PC-3 (cell line): ENCODE measurements around the gene PPP1R14C. TPM values are rescaled to one million over a fixed set of nuclear protein-coding genes. Genes with fewer than 3 reads are reported as not detected.

Experiments used
- ATAC-seq: fragments of 200-7000 bp; cut with Tn5 transposase; 2 replicates; pipeline ENCODE4 v1.9.1; 2020; ENCODE audit warnings: mild to moderate bottlenecking, moderate library complexity
- BruUV-seq: library from RNA; stranded (reverse); fragments of 400-500 nt; replicated peaks from 2 replicates; lab custom pipeline; 2021; lab: Mats Ljungman, UMichigan
- CTCF ChIA-PET: fragments of 300-600 bp; sonication (Branson Sonifier 250); formaldehyde crosslinking; loops from one replicate; lab custom pipeline; 2022; ENCODE audit warnings: antibody characterized with exemption; lab: Charles Lee
- POLR2A ChIA-PET: fragments of 300-600 bp; sonication (Branson Sonifier 250); formaldehyde crosslinking; loops from one replicate; lab custom pipeline; 2022; ENCODE audit warnings: antibody characterized with exemption; ENCODE audit not compliant: unreplicated experiment; lab: Charles Lee
- DNase-seq: peaks from one replicate; pipeline ENCODE4 v3.0.0-alpha.2; 2015
- H2AFZ ChIP-seq: fragments of 300-600 bp; sonication (generic); 2 replicates; pipeline ENCODE4 v1.6.0; 2016; ENCODE audit warnings: antibody characterized with exemption, low read length
- H3F3A ChIP-seq: fragments of 300-600 bp; sonication (generic); one replicate; pipeline ENCODE4 v1.6.0; 2017; ENCODE audit warnings: antibody characterized with exemption, low read length, control low read depth, mild to moderate bottlenecking; ENCODE audit not compliant: unreplicated experiment
- H3K27ac ChIP-seq: fragments of 300-600 bp; sonication (generic); 2 replicates; pipeline ENCODE4 v1.5.1; 2016; ENCODE audit warnings: mild to moderate bottlenecking, low read length
- H3K27me3 ChIP-seq: fragments of 300-600 bp; sonication (generic); 2 replicates; pipeline ENCODE4 v1.6.1; 2016; ENCODE audit warnings: low read length, mixed read lengths
- H3K36me3 ChIP-seq: fragments of 300-600 bp; sonication (generic); 2 replicates; pipeline ENCODE4 v1.6.1; 2016; ENCODE audit warnings: low read depth, mixed run types, low read length, mixed read lengths
- H3K4me1 ChIP-seq: fragments of 300-600 bp; sonication (generic); 2 replicates; pipeline ENCODE4 v1.5.1; 2016; ENCODE audit warnings: low read length; ENCODE audit not compliant: insufficient read depth
- H3K4me2 ChIP-seq: fragments of 300-600 bp; sonication (generic); 2 replicates; pipeline ENCODE4 v1.6.0; 2016; ENCODE audit warnings: low read length
- H3K4me3 ChIP-seq: fragments of 300-600 bp; sonication (generic); 2 replicates; pipeline ENCODE4 v1.5.1; 2016; ENCODE audit warnings: mild to moderate bottlenecking, low read length, mixed read lengths
- H3K79me2 ChIP-seq: fragments of 300-600 bp; sonication (generic); 2 replicates; pipeline ENCODE4 v1.6.1; 2017; ENCODE audit warnings: low read length, mixed read lengths
- H3K9ac ChIP-seq: fragments of 300-600 bp; sonication (generic); 2 replicates; pipeline ENCODE4 v1.6.0; 2016; ENCODE audit warnings: mild to moderate bottlenecking, low read length
- H3K9me2 ChIP-seq: fragments of 300-600 bp; sonication (generic); replicated peaks from 2 replicates; pipeline ENCODE4 v1.6.1; 2016; ENCODE audit warnings: mixed run types, low read length, mixed read lengths
- H3K9me3 ChIP-seq: fragments of 300-600 bp; sonication (generic); 2 replicates; pipeline ENCODE4 v1.6.1; 2016; ENCODE audit warnings: low read length, mixed read lengths
- H4K20me1 ChIP-seq: fragments of 300-600 bp; sonication (generic); 2 replicates; pipeline ENCODE4 v1.6.1; 2016; ENCODE audit warnings: low read length, mixed read lengths
- EZH2 ChIP-seq: fragments of 300-600 bp; sonication (generic); IDR thresholded peaks from one replicate; pipeline ENCODE4 v1.6.1; 2017; ENCODE audit warnings: antibody characterized with exemption, mild to moderate bottlenecking, low read length; ENCODE audit not compliant: unreplicated experiment
- EZH2phosphoT487 ChIP-seq: fragments of 300-600 bp; sonication (generic); IDR thresholded peaks from 2 replicates; pipeline ENCODE4 v1.6.1; 2018; ENCODE audit warnings: mild to moderate bottlenecking, antibody characterized with exemption, low read length, borderline replicate concordance
- intact Hi-C: fragments of 100-400 bp; cut with micrococcal nuclease; formaldehyde crosslinking; loops from 2 replicates; pipeline ENCODE4 v1.9.0; 2023
- total RNA-seq: library from RNA; depleted of rRNA; stranded (reverse); fragments of >200 nt; gene quantifications from 2 replicates; pipeline ENCODE4 v1.2.3, GENCODE V29; 2014
- TF ChIP-seq, protein P1 (sequence below): fragments of 300-600 bp; sonication (generic); conservative IDR thresholded peaks from 2 replicates; pipeline ENCODE4 v1.5.1; 2017; ENCODE audit warnings: antibody characterized with exemption, low read depth, mild to moderate bottlenecking, low read length

The PPP1R14C gene
- total RNA-seq, 1 experiment from 2014 or later: 1.1 TPM

DNA sequence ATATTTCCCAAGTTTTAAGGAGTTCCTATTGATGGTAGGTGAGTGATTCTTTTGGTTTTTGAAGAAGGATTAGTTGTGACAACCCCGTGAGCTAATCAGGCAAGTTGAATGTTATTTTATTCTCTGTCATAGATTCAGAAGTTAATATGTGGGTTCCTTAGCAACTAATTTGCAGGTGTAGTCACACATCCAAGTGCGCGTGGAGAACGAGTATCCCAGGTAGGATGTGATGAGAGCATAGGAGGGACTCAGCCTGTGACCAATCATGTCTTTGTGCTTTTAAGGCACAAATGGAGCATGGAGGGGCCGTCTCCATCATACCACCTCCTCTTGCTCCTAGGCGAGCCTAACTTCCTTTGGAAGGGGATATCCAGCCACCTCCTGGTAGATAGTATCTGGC lies 41.1 kb downstream of the PPP1R14C start:
- H3K27me3 ChIP-seq: no peaks in the 10 kb centered on the region
- H3K9me3 ChIP-seq: no peaks in the 10 kb centered on the region
- ChIA-PET CTCF (no interaction called here), POLR2A (no interaction called here)
- H3K4me2 ChIP-seq: no peak overlapping the region
- no peak overlapping the region for H3K27ac ChIP-seq
- no peaks in the 10 kb centered on the region for H3K4me1 ChIP-seq
- TF ChIP-seq, protein P1, sequence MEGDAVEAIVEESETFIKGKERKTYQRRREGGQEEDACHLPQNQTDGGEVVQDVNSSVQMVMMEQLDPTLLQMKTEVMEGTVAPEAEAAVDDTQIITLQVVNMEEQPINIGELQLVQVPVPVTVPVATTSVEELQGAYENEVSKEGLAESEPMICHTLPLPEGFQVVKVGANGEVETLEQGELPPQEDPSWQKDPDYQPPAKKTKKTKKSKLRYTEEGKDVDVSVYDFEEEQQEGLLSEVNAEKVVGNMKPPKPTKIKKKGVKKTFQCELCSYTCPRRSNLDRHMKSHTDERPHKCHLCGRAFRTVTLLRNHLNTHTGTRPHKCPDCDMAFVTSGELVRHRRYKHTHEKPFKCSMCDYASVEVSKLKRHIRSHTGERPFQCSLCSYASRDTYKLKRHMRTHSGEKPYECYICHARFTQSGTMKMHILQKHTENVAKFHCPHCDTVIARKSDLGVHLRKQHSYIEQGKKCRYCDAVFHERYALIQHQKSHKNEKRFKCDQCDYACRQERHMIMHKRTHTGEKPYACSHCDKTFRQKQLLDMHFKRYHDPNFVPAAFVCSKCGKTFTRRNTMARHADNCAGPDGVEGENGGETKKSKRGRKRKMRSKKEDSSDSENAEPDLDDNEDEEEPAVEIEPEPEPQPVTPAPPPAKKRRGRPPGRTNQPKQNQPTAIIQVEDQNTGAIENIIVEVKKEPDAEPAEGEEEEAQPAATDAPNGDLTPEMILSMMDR: no peak
- TF ChIP-seq EZH2 (no peak), EZH2phosphoT487 (no peak)
- no peak overlapping the region for H2AFZ ChIP-seq
- no peak for DNase-seq
- ATAC-seq: no peak
- no peaks in the 10 kb centered on the region for H3K79me2 ChIP-seq
- no peaks in the 10 kb centered on the region for H4K20me1 ChIP-seq
- no peaks in the 10 kb centered on the region for H3K36me3 ChIP-seq
- no peaks in the 10 kb centered on the region for H3F3A ChIP-seq
- no peaks in the 10 kb centered on the region for H3K9me2 ChIP-seq
- no peak overlapping the region for H3K4me3 ChIP-seq
- no TSS peak for BruUV-seq
- intact Hi-C loops: no loop called here
- no peak overlapping the region for H3K9ac ChIP-seq

DNA sequence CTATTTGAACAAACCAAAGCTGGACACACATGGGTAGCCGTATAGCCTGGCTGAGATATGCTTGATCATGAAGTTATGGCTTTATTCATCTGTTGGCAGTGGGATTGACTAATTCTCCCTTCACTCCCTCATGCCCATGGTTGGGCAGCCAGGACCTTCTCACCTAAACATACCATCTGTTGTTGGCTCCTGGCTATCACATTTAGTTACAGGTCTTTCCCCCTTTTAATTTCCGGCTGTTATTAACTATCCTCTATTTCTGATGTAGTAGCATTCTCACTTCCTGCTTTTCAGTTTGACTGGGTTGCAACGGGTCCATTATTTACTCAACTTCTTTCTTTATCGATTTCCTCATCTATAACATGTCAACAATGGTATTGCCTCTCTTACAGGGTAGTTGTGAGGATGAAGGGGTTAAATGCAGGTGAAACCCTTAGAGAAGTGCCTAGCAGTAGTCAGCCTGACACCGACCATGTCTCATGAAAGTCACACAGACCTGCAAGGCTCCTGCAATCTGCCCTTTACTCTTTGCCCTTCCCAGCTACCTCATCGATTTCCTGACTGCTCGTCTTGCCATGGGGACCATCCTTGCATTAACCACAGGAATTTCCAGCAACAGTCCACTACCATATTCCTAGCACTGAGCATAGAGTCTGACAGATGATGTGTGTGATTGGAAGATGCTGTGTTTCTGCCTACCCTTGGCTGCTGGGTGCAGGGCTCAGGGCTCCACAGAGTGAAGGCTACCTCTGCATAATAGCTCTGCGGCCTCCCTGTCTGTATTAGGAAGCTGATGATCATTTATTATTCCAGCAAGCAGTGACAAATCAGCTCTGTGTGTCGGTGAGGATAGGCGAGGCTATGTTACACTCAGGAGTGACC lies 42.2 kb downstream of the PPP1R14C start:
- Histone ChIP-seq H3K4me1 (no peaks in the 10 kb centered on the region), H3K9me3 (no peaks in the 10 kb centered on the region), H3K4me2 (no peak overlapping the region), H3K79me2 (no peaks in the 10 kb centered on the region), H3K27me3 (no peaks in the 10 kb centered on the region), H3K4me3 (no peak overlapping the region), H3F3A (no peaks in the 10 kb centered on the region), H2AFZ (no peak overlapping the region), H3K27ac (no peak overlapping the region), H3K9ac (no peak overlapping the region), H4K20me1 (no peaks in the 10 kb centered on the region), H3K36me3 (no peaks in the 10 kb centered on the region), H3K9me2 (no peaks in the 10 kb centered on the region)
- ChIA-PET POLR2A (no interaction called here), CTCF (no interaction called here)
- intact Hi-C loops: no loop called here
- ATAC-seq: no peak
- no peak for TF ChIP-seq EZH2phosphoT487
- no peak for TF ChIP-seq EZH2
- TF ChIP-seq, protein P1: no peak
- BruUV-seq: no TSS peak
- no peak for DNase-seq

DNA sequence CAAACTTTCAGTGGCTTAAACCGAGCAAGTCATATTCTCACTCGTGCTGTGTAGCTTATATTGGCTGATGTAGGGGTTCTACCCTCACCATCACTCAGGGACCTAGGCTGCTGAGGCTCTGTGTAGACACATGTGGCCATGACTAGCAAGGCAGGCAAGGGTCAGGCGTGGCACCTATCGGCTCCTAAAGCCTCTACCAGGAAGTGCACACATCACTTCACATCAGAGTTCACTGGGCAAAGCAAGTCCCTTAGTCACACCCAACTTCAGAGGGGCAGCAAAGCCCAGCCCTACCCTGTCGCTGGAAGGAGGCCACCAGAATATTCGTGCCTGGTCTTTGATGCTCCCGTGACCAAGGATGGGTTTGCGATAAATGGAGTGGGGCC lies 42.9 kb downstream of the PPP1R14C start:
- TF ChIP-seq EZH2phosphoT487: no peak
- TF ChIP-seq EZH2: no peak
- TF ChIP-seq, protein P1: no peak
- no peaks in the 10 kb centered on the region for H3K79me2 ChIP-seq
- no peak for DNase-seq
- H3K9me3 ChIP-seq: no peaks in the 10 kb centered on the region
- intact Hi-C loops: no loop called here
- H3K4me2 ChIP-seq: no peak overlapping the region
- H3K36me3 ChIP-seq: no peaks in the 10 kb centered on the region
- H3K4me1 ChIP-seq: no peaks in the 10 kb centered on the region
- no peaks in the 10 kb centered on the region for H3F3A ChIP-seq
- H3K27ac ChIP-seq: no peak overlapping the region
- no peaks in the 10 kb centered on the region for H3K27me3 ChIP-seq
- no peaks in the 10 kb centered on the region for H3K9me2 ChIP-seq
- H4K20me1 ChIP-seq: no peaks in the 10 kb centered on the region
- ChIA-PET POLR2A (no interaction called here), CTCF (no interaction called here)
- H3K9ac ChIP-seq: no peak overlapping the region
- BruUV-seq: no TSS peak
- no peak overlapping the region for H3K4me3 ChIP-seq
- no peak overlapping the region for H2AFZ ChIP-seq
- no peak for ATAC-seq
